Activated naive CD4-positive, alpha-beta T cell treated with anti-CD3 and anti-CD28 coated beads, Interleukin-2, amount 50 U/mL, for 72 hours (primary cell): Measurements from ENCODE around the gene RCAN2. TPM values are rescaled to one million over a fixed set of nuclear protein-coding genes. Genes with fewer than 3 reads are reported as not detected.

Experiments
- ATAC-seq, 2 donors: fragments of 150-1000 bp; cut with Tn5 transposase; 2 replicates each; pipeline ENCODE4 v1.10.0; 2021; ENCODE audit warnings: mild to moderate bottlenecking in 2 of 2, moderate library complexity in 2 of 2
- DNase-seq, 2 donors: peaks; one replicate each; pipeline ENCODE4 v3.0.0; 2021 to 2022; ENCODE audit warnings: low spot score in 2 of 2
- H3K27ac Mint-ChIP-seq, 2 donors: one replicate each; pipeline ENCODE4 v1.8.0; 2022; ENCODE audit warnings: mild to moderate bottlenecking in 2 of 2, mixed read lengths in 2 of 2
- H3K36me3 Mint-ChIP-seq, 2 donors: one replicate each; pipeline ENCODE4 v1.8.0; 2022; ENCODE audit warnings: mixed read lengths in 2 of 2
- H3K9me3 Mint-ChIP-seq, 2 donors: one replicate each; pipeline ENCODE4 v1.8.0; 2022; ENCODE audit warnings: mixed read lengths in 2 of 2
- total RNA-seq, 2 donors: library from RNA; stranded (reverse); gene quantifications; one replicate each; pipeline ENCODE4 v1.2.3, GENCODE V29; 2022

The RCAN2 gene
- total RNA-seq, 2 donors from 2014 or later: 0.74 TPM; not detected in 1

GRCh38 chr6:46302816-46303215 lies 188.4 kb downstream of the RCAN2 start:
- ATAC-seq: no peak
- Mint-ChIP-seq H3K36me3 (no peaks in the 10 kb centered on the region), H3K9me3 (peaks cover 0 to under 1% of the 10 kb centered on the region in 2 donors), H3K27ac (no peak overlapping the region)
- no peak for DNase-seq

- ATAC-seq (no peak), DNase-seq (no peak)
- Mint-ChIP-seq H3K27ac (no peak overlapping the region), H3K9me3 (peaks cover 0 to 3% of the 10 kb centered on the region in 2 donors), H3K36me3 (no peaks in the 10 kb centered on the region)
Measured at GRCh38 chr6:46302176-46302575, 189.1 kb downstream of the RCAN2 start.

GRCh38 chr6:46299253-46299652 lies 192.0 kb downstream of the RCAN2 start:
- peaks cover 0 to 3% of the 10 kb centered on the region in 2 donors for H3K9me3 Mint-ChIP-seq
- no peak for DNase-seq
- ATAC-seq: peak in 1 of 2 donors; percentile 56
- no peak overlapping the region for H3K27ac Mint-ChIP-seq
- H3K36me3 Mint-ChIP-seq: no peaks in the 10 kb centered on the region

- Mint-ChIP-seq H3K27ac (no peak overlapping the region), H3K36me3 (no peaks in the 10 kb centered on the region), H3K9me3 (peaks cover 0 to 3% of the 10 kb centered on the region in 2 donors)
- DNase-seq (no peak), ATAC-seq (no peak)
Measured at GRCh38 chr6:46296586-46296985, 194.7 kb downstream of the RCAN2 start.

GRCh38 chr6:46293641-46294316 lies 197.5 kb downstream of the RCAN2 start:
- DNase-seq (no peak), ATAC-seq (no peak)
- Mint-ChIP-seq H3K36me3 (no peaks in the 10 kb centered on the region), H3K9me3 (peaks cover 0 to 3% of the 10 kb centered on the region in 2 donors), H3K27ac (no peak overlapping the region)

- no peak overlapping the region for H3K27ac Mint-ChIP-seq
- DNase-seq (no peak), ATAC-seq (no peak)
- no peaks in the 10 kb centered on the region for H3K36me3 Mint-ChIP-seq
- no peaks in the 10 kb centered on the region for H3K9me3 Mint-ChIP-seq
Measured at GRCh38 chr6:46291880-46292279, 199.4 kb downstream of the RCAN2 start.

- H3K9me3 Mint-ChIP-seq: no peaks in the 10 kb centered on the region
- ATAC-seq: no peak
- no peak overlapping the region for H3K27ac Mint-ChIP-seq
- no peaks in the 10 kb centered on the region for H3K36me3 Mint-ChIP-seq
- no peak for DNase-seq
Measured at GRCh38 chr6:46291275-46291633, 200.0 kb downstream of the RCAN2 start.

GRCh38 chr6:46290421-46291274 lies 200.6 kb downstream of the RCAN2 start:
- Mint-ChIP-seq H3K9me3 (no peaks in the 10 kb centered on the region), H3K27ac (no peak overlapping the region), H3K36me3 (no peaks in the 10 kb centered on the region)
- ATAC-seq: no peak
- no peak for DNase-seq

GRCh38 chr6:46289898-46290297 lies 201.4 kb downstream of the RCAN2 start:
- H3K9me3 Mint-ChIP-seq: no peaks in the 10 kb centered on the region
- ATAC-seq (no peak), DNase-seq (no peak)
- no peaks in the 10 kb centered on the region for H3K36me3 Mint-ChIP-seq
- H3K27ac Mint-ChIP-seq: no peak overlapping the region

- H3K36me3 Mint-ChIP-seq: no peaks in the 10 kb centered on the region
- no peaks in the 10 kb centered on the region for H3K9me3 Mint-ChIP-seq
- no peak for DNase-seq
- no peak overlapping the region for H3K27ac Mint-ChIP-seq
- no peak for ATAC-seq
Measured at GRCh38 chr6:46288835-46289234, 202.4 kb downstream of the RCAN2 start.

- H3K9me3 Mint-ChIP-seq: no peaks in the 10 kb centered on the region
- H3K27ac Mint-ChIP-seq: peak overlapping the region in 1 of 2 donors; percentile 23
- H3K36me3 Mint-ChIP-seq: no peaks in the 10 kb centered on the region
- ATAC-seq: peak in 1 of 2 donors; percentile 50
- no peak for DNase-seq
Measured at GRCh38 chr6:46287681-46288080, 203.6 kb downstream of the RCAN2 start.

- Mint-ChIP-seq H3K36me3 (no peaks in the 10 kb centered on the region), H3K9me3 (no peaks in the 10 kb centered on the region), H3K27ac (peak overlapping the region in 1 of 2 donors; percentile 23)
- DNase-seq: no peak
- ATAC-seq: no peak
Measured at GRCh38 chr6:46287043-46287442, 204.2 kb downstream of the RCAN2 start.

- ATAC-seq: no peak
- Mint-ChIP-seq H3K36me3 (no peaks in the 10 kb centered on the region), H3K9me3 (no peaks in the 10 kb centered on the region), H3K27ac (no peak overlapping the region)
- DNase-seq: no peak
Measured at GRCh38 chr6:46284475-46284874, 206.8 kb downstream of the RCAN2 start.

- H3K27ac Mint-ChIP-seq: no peak overlapping the region
- DNase-seq: no peak
- H3K9me3 Mint-ChIP-seq: no peaks in the 10 kb centered on the region
- H3K36me3 Mint-ChIP-seq: no peaks in the 10 kb centered on the region
- ATAC-seq: no peak
Measured at GRCh38 chr6:46281110-46281509, 210.1 kb downstream of the RCAN2 start.

- H3K9me3 Mint-ChIP-seq: no peaks in the 10 kb centered on the region
- H3K36me3 Mint-ChIP-seq: no peaks in the 10 kb centered on the region
- ATAC-seq (no peak), DNase-seq (no peak)
- no peak overlapping the region for H3K27ac Mint-ChIP-seq
Measured at GRCh38 chr6:46279874-46280273, 211.4 kb downstream of the RCAN2 start.

GRCh38 chr6:46276576-46277142 lies 214.6 kb downstream of the RCAN2 start:
- ATAC-seq: no peak
- Mint-ChIP-seq H3K27ac (no peak overlapping the region), H3K9me3 (no peaks in the 10 kb centered on the region), H3K36me3 (no peaks in the 10 kb centered on the region)
- no peak for DNase-seq

- H3K27ac Mint-ChIP-seq: no peak overlapping the region
Measured at GRCh38 chr6:46274502-46274901, 216.7 kb downstream of the RCAN2 start.

More at GRCh38 chr6:46274502-46274901, 216.7 kb downstream of the RCAN2 start:
- no peaks in the 10 kb centered on the region for H3K9me3 Mint-ChIP-seq
- DNase-seq (no peak), ATAC-seq (no peak)
- H3K36me3 Mint-ChIP-seq: no peaks in the 10 kb centered on the region
